Bronchial epithelial cell (primary cell): Measurements from ENCODE around the gene PID1. TPM values are rescaled to one million over a fixed set of nuclear protein-coding genes. Genes with fewer than 3 reads are reported as not detected.

Source experiments
- DNase-seq: peaks from one replicate; pipeline ENCODE4 v3.0.0-alpha.2; 2010; ENCODE audit warnings: low read depth
- FAIRE-seq: peaks from 2 replicates; lab custom pipeline; 2011; peaks lifted over from hg19 to GRCh38; lab: Jason Lieb, UNC
- H3K27me3 ChIP-seq: 2 replicates; pipeline ENCODE4 v1.5.1; 2011; ENCODE audit warnings: low read length; ENCODE audit not compliant: control insufficient read depth, insufficient read depth
- H3K36me3 ChIP-seq: 2 replicates; pipeline ENCODE4 v1.5.1; 2011; ENCODE audit warnings: low read length; ENCODE audit not compliant: control insufficient read depth, insufficient read depth
- H3K4me3 ChIP-seq: 2 replicates; pipeline ENCODE4 v1.5.1; 2011; ENCODE audit warnings: mild to moderate bottlenecking, low read depth, low read length, control low read depth
- CTCF ChIP-seq: IDR thresholded peaks from 2 replicates; pipeline ENCODE4 v1.5.1; 2011; ENCODE audit warnings: mild to moderate bottlenecking, moderate library complexity, low read length, control low read depth, inconsistent platforms; ENCODE audit not compliant: insufficient read depth, severe bottlenecking
- total RNA-seq: library from RNA; depleted of rRNA; stranded (reverse); fragments of >200 nt; gene quantifications from 2 replicates; pipeline ENCODE4 v1.2.1, GENCODE V29; 2014

Gene PID1
- total RNA-seq, 1 donor from 2014 or later = 9.5 TPM

- FAIRE-seq = no peak
- TF ChIP-seq CTCF = no peak
- H3K4me3 ChIP-seq = no peak overlapping the region
Measured at GRCh38 chr2:229111744-229112143, 159.3 kb downstream of the PID1 start.

GRCh38 chr2:229109195-229109594, 161.9 kb downstream of the PID1 start:
- TF ChIP-seq CTCF = no peak
- FAIRE-seq = no peak
- H3K36me3 ChIP-seq = no peaks in the 10 kb centered on the region
- DNase-seq = no peak
- no peak overlapping the region for H3K4me3 ChIP-seq
- no peaks in the 10 kb centered on the region for H3K27me3 ChIP-seq

More at GRCh38 chr2:229111744-229112143, 159.3 kb downstream of the PID1 start:
- Histone ChIP-seq H3K36me3 (no peaks in the 10 kb centered on the region), H3K27me3 (no peaks in the 10 kb centered on the region)
- DNase-seq = no peak

- H3K4me3 ChIP-seq = no peak overlapping the region
- H3K36me3 ChIP-seq = no peaks in the 10 kb centered on the region
- FAIRE-seq = no peak
- no peak for DNase-seq
- no peaks in the 10 kb centered on the region for H3K27me3 ChIP-seq
- no peak for TF ChIP-seq CTCF
Measured at GRCh38 chr2:229107601-229108000, 163.5 kb downstream of the PID1 start.

GRCh38 chr2:229104974-229105387, 166.1 kb downstream of the PID1 start:
- no peak for FAIRE-seq
- no peaks in the 10 kb centered on the region for H3K36me3 ChIP-seq
- no peak for TF ChIP-seq CTCF

GRCh38 chr2:229104025-229104424, 167.1 kb downstream of the PID1 start:
- H3K27me3 ChIP-seq = no peaks in the 10 kb centered on the region
- no peaks in the 10 kb centered on the region for H3K36me3 ChIP-seq
- no peak for FAIRE-seq
- no peak for TF ChIP-seq CTCF
- DNase-seq = no peak
- H3K4me3 ChIP-seq = no peak overlapping the region

More at GRCh38 chr2:229104974-229105387, 166.1 kb downstream of the PID1 start:
- H3K4me3 ChIP-seq = no peak overlapping the region
- no peak for DNase-seq
- no peaks in the 10 kb centered on the region for H3K27me3 ChIP-seq

- H3K27me3 ChIP-seq = no peaks in the 10 kb centered on the region
- FAIRE-seq (no peak), DNase-seq (no peak)
- no peak overlapping the region for H3K4me3 ChIP-seq
- no peak for TF ChIP-seq CTCF
- H3K36me3 ChIP-seq = no peaks in the 10 kb centered on the region
Measured at GRCh38 chr2:229101314-229101713, 169.8 kb downstream of the PID1 start.
